Measurements from ENCODE around the gene KCNJ5. TPM values are rescaled to one million over a fixed set of nuclear protein-coding genes. Genes with fewer than 3 reads are reported as not detected.
A peak's percentile ranks its signal among the peaks of the same experiment; 100 is the strongest.

The KCNJ5 gene
- total RNA-seq, 1 experiment from 2014 or later = 0.11 TPM

DNA sequence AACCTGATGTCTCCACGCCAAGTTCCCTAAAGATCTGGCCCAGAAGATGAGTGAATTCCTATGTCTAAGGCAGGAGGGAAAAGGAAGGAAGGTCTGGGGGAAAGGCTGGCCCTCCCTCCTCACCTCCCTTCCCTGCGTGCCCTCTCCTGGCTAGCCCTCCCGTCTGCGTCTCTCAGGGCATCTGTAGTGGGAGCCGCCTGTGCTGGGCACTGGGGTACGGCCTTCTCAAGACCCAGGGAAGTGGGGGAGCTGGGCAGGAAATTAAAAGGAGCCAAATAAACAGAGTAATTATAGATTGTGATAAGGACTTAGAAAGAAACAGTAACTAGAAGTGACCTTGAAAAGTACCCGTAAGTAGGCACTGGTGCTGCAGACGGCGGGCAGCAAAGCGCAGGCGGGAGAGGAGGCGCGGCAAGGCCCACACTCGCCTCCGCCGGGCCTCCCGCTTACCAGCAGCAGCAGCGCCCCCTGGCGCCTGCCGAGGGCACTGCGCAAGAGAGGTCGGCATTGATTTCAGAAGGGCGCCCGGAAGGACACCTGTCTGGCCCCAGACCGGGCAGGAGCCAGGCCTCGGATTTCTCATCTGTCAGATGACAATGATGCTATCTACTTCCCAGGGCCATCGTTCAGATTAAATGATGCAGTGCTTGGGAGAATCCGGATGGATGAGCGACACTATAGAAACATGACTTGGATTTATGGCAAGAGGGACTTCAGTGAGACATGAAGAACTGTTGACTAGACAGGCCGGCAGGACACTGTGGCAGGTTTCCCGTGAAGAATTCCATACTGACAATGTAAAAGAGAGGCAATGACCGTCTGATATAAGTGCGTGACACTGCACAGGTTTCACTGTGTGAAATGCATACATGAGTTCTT is 31.4 kb upstream of the KCNJ5 start:
- Mint-ChIP-seq H3K36me3 (ENCODE audit: insufficient read depth in 1 of 3, low read depth in 3 of 3) (no peaks in the 10 kb centered on the region), H3K27me3 (ENCODE audit: low read depth) (peaks cover 32% of the 10 kb centered on the region), H3K9me3 (no peaks in the 10 kb centered on the region; a peak in 1 of 5 replicates), H3K27ac (no peak overlapping the region), H3K4me3 (no peak overlapping the region), H3K4me1 (peaks cover 12 to 15% of the 10 kb centered on the region in 2 experiments)
- H3K4me1 ChIP-seq (ENCODE audit: insufficient read depth, low read length) = no peaks in the 10 kb centered on the region
- no peak overlapping the region for H2BK120ac ChIP-seq (ENCODE audit: low read depth, low read length, poor library complexity, severe bottlenecking)
- H3K9ac ChIP-seq (ENCODE audit: extremely low read depth, insufficient read length, low read length) = no peak overlapping the region
- WGBS (ENCODE audit: extremely low coverage, insufficient read length, low lambda C conversion rate) = no CpG with 5 or more reads among the region's 33 CpGs
- no peak overlapping the region for H3K56ac ChIP-seq (ENCODE audit: insufficient read length, low read depth, low read length)
- no peak overlapping the region for H3K4ac ChIP-seq (ENCODE audit: low read depth, low read length)
- H3K23ac ChIP-seq (ENCODE audit: insufficient read length, low read depth, low read length) = no peak overlapping the region
- peak; percentile 89 for DNase-seq
- TF ChIP-seq, protein P1, sequence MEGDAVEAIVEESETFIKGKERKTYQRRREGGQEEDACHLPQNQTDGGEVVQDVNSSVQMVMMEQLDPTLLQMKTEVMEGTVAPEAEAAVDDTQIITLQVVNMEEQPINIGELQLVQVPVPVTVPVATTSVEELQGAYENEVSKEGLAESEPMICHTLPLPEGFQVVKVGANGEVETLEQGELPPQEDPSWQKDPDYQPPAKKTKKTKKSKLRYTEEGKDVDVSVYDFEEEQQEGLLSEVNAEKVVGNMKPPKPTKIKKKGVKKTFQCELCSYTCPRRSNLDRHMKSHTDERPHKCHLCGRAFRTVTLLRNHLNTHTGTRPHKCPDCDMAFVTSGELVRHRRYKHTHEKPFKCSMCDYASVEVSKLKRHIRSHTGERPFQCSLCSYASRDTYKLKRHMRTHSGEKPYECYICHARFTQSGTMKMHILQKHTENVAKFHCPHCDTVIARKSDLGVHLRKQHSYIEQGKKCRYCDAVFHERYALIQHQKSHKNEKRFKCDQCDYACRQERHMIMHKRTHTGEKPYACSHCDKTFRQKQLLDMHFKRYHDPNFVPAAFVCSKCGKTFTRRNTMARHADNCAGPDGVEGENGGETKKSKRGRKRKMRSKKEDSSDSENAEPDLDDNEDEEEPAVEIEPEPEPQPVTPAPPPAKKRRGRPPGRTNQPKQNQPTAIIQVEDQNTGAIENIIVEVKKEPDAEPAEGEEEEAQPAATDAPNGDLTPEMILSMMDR (conservative IDR thresholded peaks at IDR 0.05) = peak; percentile 99
- H3K23me2 ChIP-seq (ENCODE audit: insufficient read length, low read depth, low read length, poor library complexity, severe bottlenecking) = no peaks in the 10 kb centered on the region
- no peak overlapping the region for H3K27ac ChIP-seq (ENCODE audit: insufficient read length, low read depth, low read length)
- no peaks in the 10 kb centered on the region for H4K20me1 ChIP-seq (ENCODE audit: control insufficient read depth, insufficient read depth, insufficient read length)
- no peak overlapping the region for H4K91ac ChIP-seq (ENCODE audit: insufficient read length, low read depth, low read length)
- H4K5ac ChIP-seq (ENCODE audit: insufficient read length, low read depth, low read length) = no peak overlapping the region
- no peak overlapping the region for H3K14ac ChIP-seq (ENCODE audit: insufficient read depth, low read length)
- H3T11ph ChIP-seq (ENCODE audit: low read length) = no peak overlapping the region
- no peak overlapping the region for H3K4me2 ChIP-seq (ENCODE audit: insufficient read depth, insufficient read length, low read length)
- no peak overlapping the region for H2BK12ac ChIP-seq (ENCODE audit: insufficient read length, low read depth, low read length)
- no peaks in the 10 kb centered on the region for H3K79me1 ChIP-seq (ENCODE audit: insufficient read depth, low read depth, low read length, poor library complexity, severe bottlenecking)
- H2AFZ ChIP-seq (ENCODE audit: low read length) = no peak overlapping the region
- H2AK5ac ChIP-seq (ENCODE audit: insufficient read length, low read length) = no peak overlapping the region
- H3K27me3 ChIP-seq (ENCODE audit: insufficient read depth, low read length) = no peaks in the 10 kb centered on the region
- H3K79me2 ChIP-seq (ENCODE audit: insufficient read depth, low read length) = no peaks in the 10 kb centered on the region
- no peak overlapping the region for H2BK15ac ChIP-seq (ENCODE audit: low read depth, low read length)
- H2BK20ac ChIP-seq (ENCODE audit: low read depth, low read length, poor library complexity, severe bottlenecking) = no peak overlapping the region
- H3K18ac ChIP-seq (ENCODE audit: insufficient read length, low read depth, low read length) = no peak overlapping the region
- no peak overlapping the region for H2BK5ac ChIP-seq (ENCODE audit: insufficient read length, low read length)
- H4K8ac ChIP-seq (replicated peaks; ENCODE audit: insufficient read length, low read depth, low read length) = no peak overlapping the region
- H3K9me3 ChIP-seq (ENCODE audit: control insufficient read depth, low read depth, low read length) = no peaks in the 10 kb centered on the region

All from H9 (cell line).